ENCODE results near the gene THRA. TPM values are rescaled to one million over a fixed set of nuclear protein-coding genes. Genes with fewer than 3 reads are reported as not detected.

The THRA gene
- total and polyA plus RNA-seq, 9 of the 15 experiments (the other 6 are each of a cell fraction or from before 2014, with no cell fraction given): 0.34 to 23.4 (median 12.7) TPM

GRCh38 chr17:40100669-40101366 lies 38.1 kb downstream of the THRA start (continued):
- TF ChIP-seq FOXM1 (IDR thresholded peaks at IDR 0.05; ENCODE audit: low read depth) (no peak), FOXM1 (CRISPR knock-in tag; IDR thresholded peaks at IDR 0.05; ENCODE audit: low read depth) (no peak), TRIM25 (IDR thresholded peaks at IDR 0.05; ENCODE audit: borderline replicate concordance) (no peak), ZNF79 (CRISPR knock-in tag; IDR thresholded peaks at IDR 0.05; ENCODE audit: low read depth) (no peak), FOXA3 (CRISPR knock-in tag; conservative IDR thresholded peaks at IDR 0.05 in 1 of 2, IDR thresholded peaks at IDR 0.05 in 1 of 2) (0 out of 4 replicates have a peak, but pooled peaks of 1 of the 2 experiments have one; percentile 14), ZNF354B (CRISPR knock-in tag; IDR thresholded peaks at IDR 0.05) (no peak), TAL1 (IDR thresholded peaks at IDR 0.05) (no peak), ERF (CRISPR knock-in tag; IDR thresholded peaks at IDR 0.05) (no peak), ZNF77 (CRISPR knock-in tag; IDR thresholded peaks at IDR 0.05) (no peak), ZNF695 (CRISPR knock-in tag; IDR thresholded peaks at IDR 0.05) (no peak), ZNF311 (CRISPR knock-in tag; IDR thresholded peaks at IDR 0.05) (no peak), TAF7 (tag; IDR thresholded peaks at IDR 0.05) (no peak), NFE2L1 (tag; IDR thresholded peaks at IDR 0.05; ENCODE audit: borderline replicate concordance, low read depth) (no peak), MAFF (IDR thresholded peaks at IDR 0.05; ENCODE audit: low read length) (no peak; the same call in 1 of the 2 replicates), GATAD2B (IDR thresholded peaks at IDR 0.05; ENCODE audit: borderline replicate concordance) (no peak), PBX2 (CRISPR knock-in tag; IDR thresholded peaks at IDR 0.05; ENCODE audit: low read depth) (no peak), PBX2 (tag; conservative IDR thresholded peaks at IDR 0.05; ENCODE audit: low read depth) (no peak), ZBTB9 (CRISPR knock-in tag; IDR thresholded peaks at IDR 0.05) (no peak), GABPA (tag; conservative IDR thresholded peaks at IDR 0.05; ENCODE audit: low read depth) (no peak; the same call in 1 of the 2 replicates)
- TF ChIP-seq, protein P1, sequence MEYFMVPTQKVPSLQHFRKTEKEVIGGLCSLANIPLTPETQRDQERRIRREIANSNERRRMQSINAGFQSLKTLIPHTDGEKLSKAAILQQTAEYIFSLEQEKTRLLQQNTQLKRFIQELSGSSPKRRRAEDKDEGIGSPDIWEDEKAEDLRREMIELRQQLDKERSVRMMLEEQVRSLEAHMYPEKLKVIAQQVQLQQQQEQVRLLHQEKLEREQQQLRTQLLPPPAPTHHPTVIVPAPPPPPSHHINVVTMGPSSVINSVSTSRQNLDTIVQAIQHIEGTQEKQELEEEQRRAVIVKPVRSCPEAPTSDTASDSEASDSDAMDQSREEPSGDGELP (CRISPR knock-in tag; IDR thresholded peaks at IDR 0.05; ENCODE audit: borderline replicate concordance): peak; percentile 85
- TF ChIP-seq, protein P2, sequence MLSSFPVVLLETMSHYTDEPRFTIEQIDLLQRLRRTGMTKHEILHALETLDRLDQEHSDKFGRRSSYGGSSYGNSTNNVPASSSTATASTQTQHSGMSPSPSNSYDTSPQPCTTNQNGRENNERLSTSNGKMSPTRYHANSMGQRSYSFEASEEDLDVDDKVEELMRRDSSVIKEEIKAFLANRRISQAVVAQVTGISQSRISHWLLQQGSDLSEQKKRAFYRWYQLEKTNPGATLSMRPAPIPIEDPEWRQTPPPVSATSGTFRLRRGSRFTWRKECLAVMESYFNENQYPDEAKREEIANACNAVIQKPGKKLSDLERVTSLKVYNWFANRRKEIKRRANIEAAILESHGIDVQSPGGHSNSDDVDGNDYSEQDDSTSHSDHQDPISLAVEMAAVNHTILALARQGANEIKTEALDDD (IDR thresholded peaks at IDR 0.05): peak; percentile 14; the same call in 1 of the 2 replicates

All from K562 (cell line).